Uterus (tissue), 2 donors: ENCODE results near the gene MS4A18.

ENCODE experiments used
- POLR2A ChIP-seq, 2 donors: fragments of 450-650 bp; IDR thresholded peaks; one replicate each; pipeline ENCODE4 v1.6.1; 2016; ENCODE audit warnings: antibody characterized with exemption in 2 of 2, mild to moderate bottlenecking in 1 of 2, moderate library complexity in 1 of 2
- TF ChIP-seq, protein P1 (sequence below), 4 experiments: fragments of 200-600 bp in 2 of 4; fragments of 450-650 bp in 2 of 4; sonication (generic) in 2 of 4; IDR thresholded peaks; one replicate each; pipeline ENCODE4 v1.5.1; 2016 to 2019; ENCODE audit warnings: antibody characterized with exemption in 4 of 4, mild to moderate bottlenecking in 2 of 4, moderate library complexity in 1 of 4

DNA sequence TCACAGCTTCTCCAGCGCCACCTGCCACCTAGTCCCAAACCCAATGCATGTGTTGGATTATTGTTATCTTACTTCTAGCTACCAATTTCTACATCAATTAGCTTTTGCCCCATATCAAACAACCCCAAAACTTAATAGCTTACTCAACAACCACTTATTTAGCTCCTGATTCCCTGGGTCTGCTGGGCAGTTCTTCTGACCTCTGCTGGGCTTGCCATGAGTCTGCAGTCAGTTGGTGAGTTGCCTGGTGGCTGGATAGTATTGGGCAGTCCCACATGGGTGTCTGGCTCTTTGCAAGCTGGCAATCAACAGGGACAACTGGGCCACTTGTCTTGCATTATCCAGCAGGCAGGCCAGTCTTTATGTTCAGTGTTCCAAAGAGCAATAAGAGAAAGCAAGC, 18.5 kb downstream of the MS4A18 start:
- TF ChIP-seq, protein P1, sequence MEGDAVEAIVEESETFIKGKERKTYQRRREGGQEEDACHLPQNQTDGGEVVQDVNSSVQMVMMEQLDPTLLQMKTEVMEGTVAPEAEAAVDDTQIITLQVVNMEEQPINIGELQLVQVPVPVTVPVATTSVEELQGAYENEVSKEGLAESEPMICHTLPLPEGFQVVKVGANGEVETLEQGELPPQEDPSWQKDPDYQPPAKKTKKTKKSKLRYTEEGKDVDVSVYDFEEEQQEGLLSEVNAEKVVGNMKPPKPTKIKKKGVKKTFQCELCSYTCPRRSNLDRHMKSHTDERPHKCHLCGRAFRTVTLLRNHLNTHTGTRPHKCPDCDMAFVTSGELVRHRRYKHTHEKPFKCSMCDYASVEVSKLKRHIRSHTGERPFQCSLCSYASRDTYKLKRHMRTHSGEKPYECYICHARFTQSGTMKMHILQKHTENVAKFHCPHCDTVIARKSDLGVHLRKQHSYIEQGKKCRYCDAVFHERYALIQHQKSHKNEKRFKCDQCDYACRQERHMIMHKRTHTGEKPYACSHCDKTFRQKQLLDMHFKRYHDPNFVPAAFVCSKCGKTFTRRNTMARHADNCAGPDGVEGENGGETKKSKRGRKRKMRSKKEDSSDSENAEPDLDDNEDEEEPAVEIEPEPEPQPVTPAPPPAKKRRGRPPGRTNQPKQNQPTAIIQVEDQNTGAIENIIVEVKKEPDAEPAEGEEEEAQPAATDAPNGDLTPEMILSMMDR (IDR thresholded peaks at IDR 0.05), result no peak
- no peak for TF ChIP-seq POLR2A (IDR thresholded peaks at IDR 0.05)
